Activated CD8-positive, alpha-beta T cell treated with anti-CD3 and anti-CD28 coated beads for 36 hours (primary cell): ENCODE measurements around the gene FGFBP1. TPM values are rescaled to one million over a fixed set of nuclear protein-coding genes. Genes with fewer than 3 reads are reported as not detected.

Source experiments
- ATAC-seq: fragments of 200-7000 bp; cut with Tn5 transposase; one replicate; pipeline ENCODE4 v1.10.0; 2021; ENCODE audit warnings: mild to moderate bottlenecking, moderate library complexity
- CTCF ChIA-PET: fragments of 350-600 bp; sonication (Branson Sonifier 250); formaldehyde crosslinking; loops from one replicate; lab custom pipeline; 2021; ENCODE audit warnings: antibody characterized with exemption; lab: Charles Lee
- POLR2A ChIA-PET: fragments of 350-600 bp; sonication (Branson Sonifier 250); formaldehyde crosslinking; loops from one replicate; lab custom pipeline; 2021; ENCODE audit warnings: antibody characterized with exemption; lab: Charles Lee
- DNase-seq: peaks from one replicate; pipeline ENCODE4 v3.0.0-alpha.2; 2020
- H3K27ac Mint-ChIP-seq: one replicate; pipeline ENCODE4 v1.8.0; 2021; ENCODE audit warnings: mild to moderate bottlenecking, mixed read lengths
- H3K27me3 Mint-ChIP-seq: one replicate; pipeline ENCODE4 v1.8.0; 2021; ENCODE audit warnings: mixed read lengths
- H3K36me3 Mint-ChIP-seq: one replicate; pipeline ENCODE4 v1.8.0; 2021; ENCODE audit warnings: low read depth, mixed read lengths
- H3K4me1 Mint-ChIP-seq: one replicate; pipeline ENCODE4 v1.8.0; 2021; ENCODE audit warnings: low read depth, mixed read lengths
- H3K4me3 Mint-ChIP-seq: one replicate; pipeline ENCODE4 v1.8.0; 2021; ENCODE audit warnings: mild to moderate bottlenecking, moderate library complexity, mixed read lengths
- H3K9me3 Mint-ChIP-seq: one replicate; pipeline ENCODE4 v1.8.0; 2021; ENCODE audit warnings: mixed read lengths
- CTCF ChIP-seq: fragments of 200-600 bp; IDR thresholded peaks from one replicate; pipeline ENCODE4 v1.8.0; 2022; ENCODE audit warnings: antibody characterized with exemption, mild to moderate bottlenecking
- intact Hi-C: fragments of 100-400 bp; cut with micrococcal nuclease; formaldehyde crosslinking; loops from one replicate; pipeline ENCODE4 v1.10.0; 2022
- total RNA-seq, 2 experiments: library from RNA; stranded (reverse); gene quantifications; one replicate each; pipeline ENCODE4 v1.2.3, GENCODE V29; 2021

The FGFBP1 gene
- total RNA-seq, 2 experiments from 2014 or later, result not detected

- ChIA-PET POLR2A (no interaction called here), CTCF (interaction anchor here (1.2 to 9.5 kb wide), 2 partner anchors 16 kb away, joined by 9 to 66 read pairs; no protein-coding TSS in a partner anchor)
- ATAC-seq (no peak), DNase-seq (no peak)
- no peak for TF ChIP-seq CTCF
- Mint-ChIP-seq H3K4me3 (no peak overlapping the region), H3K27ac (no peak overlapping the region), H3K9me3 (no peaks in the 10 kb centered on the region), H3K27me3 (peaks cover 35% of the 10 kb centered on the region), H3K4me1 (peaks cover 5% of the 10 kb centered on the region), H3K36me3 (no peaks in the 10 kb centered on the region)
- intact Hi-C loops, result no loop called here
These were observed 39.6 kb downstream of the FGFBP1 start for GRCh38 chr4:15898902-15899301.

DNA sequence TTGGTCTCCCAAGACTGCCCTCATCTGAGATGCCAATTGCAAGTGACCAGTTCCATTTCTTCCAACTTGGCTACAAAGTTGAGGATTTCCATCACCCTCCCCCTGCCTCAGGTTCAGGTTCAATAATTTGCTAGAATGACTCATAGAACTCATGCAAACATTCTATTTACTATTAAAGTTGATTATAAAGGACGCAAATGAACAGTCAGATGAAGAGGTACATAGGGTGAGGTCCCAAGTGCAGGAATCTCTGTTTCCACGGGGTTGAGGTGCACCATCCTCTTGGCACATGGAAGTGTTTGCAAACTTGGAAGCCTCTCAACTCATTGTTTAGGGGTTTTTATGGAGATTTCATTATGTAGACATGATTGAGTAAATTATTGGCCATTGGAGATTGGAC, 41.0 kb downstream of the FGFBP1 start:
- ChIA-PET CTCF (interaction anchor here (1.2 kb wide), 1 partner anchor 15 kb away, joined by 9 read pairs; no protein-coding TSS in a partner anchor), POLR2A (no interaction called here)
- Mint-ChIP-seq H3K27ac (no peak overlapping the region), H3K27me3 (peaks cover 29% of the 10 kb centered on the region), H3K4me1 (peaks cover 5% of the 10 kb centered on the region), H3K4me3 (no peak overlapping the region), H3K9me3 (no peaks in the 10 kb centered on the region), H3K36me3 (no peaks in the 10 kb centered on the region)
- no peak for TF ChIP-seq CTCF
- no peak for ATAC-seq
- DNase-seq, result no peak
- intact Hi-C loops, result no loop called here

DNA sequence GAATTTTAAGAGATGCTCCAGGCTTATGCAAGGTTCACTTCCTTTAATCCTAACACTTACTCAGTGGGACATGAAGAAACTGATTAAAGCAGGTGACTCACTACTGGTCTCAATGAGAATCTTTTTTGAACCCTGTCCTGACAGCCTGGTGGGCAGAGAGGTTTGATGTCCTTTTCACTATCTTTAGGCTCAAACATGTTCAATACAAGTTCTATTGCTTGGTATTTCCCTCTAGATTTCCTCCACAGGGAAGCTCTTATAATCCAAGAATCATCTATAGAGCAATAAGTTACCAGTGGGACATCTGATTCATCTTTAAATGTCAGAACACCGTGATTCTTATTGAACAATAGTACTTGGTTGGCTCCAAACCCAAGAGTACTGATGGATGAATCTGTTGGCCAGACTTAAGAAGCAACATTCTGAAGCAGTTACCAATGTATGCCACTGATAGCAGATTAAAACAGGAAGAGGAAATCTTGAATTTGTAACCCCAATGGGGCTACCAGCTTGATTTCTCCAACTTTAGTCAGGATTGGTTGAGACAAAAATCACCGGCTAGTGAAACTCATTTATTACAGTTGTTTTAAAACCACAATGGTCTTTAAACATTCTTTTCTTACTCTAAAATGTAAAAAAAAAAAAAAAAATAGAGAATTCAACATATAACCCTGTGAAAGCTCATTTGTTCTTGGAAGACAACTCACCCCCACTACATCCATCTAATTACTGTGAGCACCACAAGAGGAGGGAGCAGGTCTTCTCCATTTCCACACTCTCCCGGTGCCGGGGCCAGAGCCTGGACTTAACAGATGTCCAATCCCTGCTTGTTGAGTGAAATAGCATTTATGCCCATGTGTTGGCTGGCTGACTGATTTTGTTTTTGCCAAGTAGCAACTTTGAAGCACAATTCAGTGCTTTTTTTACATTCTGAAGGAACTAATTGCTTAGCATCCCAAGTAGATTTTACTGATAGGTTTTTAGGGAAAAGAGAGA, 43.3 kb downstream of the FGFBP1 start:
- DNase-seq (no peak), ATAC-seq (no peak)
- Mint-ChIP-seq H3K4me1 (no peaks in the 10 kb centered on the region), H3K36me3 (no peaks in the 10 kb centered on the region), H3K27ac (no peak overlapping the region), H3K4me3 (no peak overlapping the region), H3K27me3 (peaks cover 16% of the 10 kb centered on the region), H3K9me3 (no peaks in the 10 kb centered on the region)
- no peak for TF ChIP-seq CTCF
- ChIA-PET POLR2A (no interaction called here), CTCF (interaction anchor here (0.7 to 3.0 kb wide), 4 partner anchors 12 to 220 kb away, joined by 3 to 21 read pairs (median 3); no protein-coding TSS in a partner anchor)
- intact Hi-C loops, result no loop called here

- ATAC-seq (no peak), DNase-seq (no peak)
- H3K4me1 Mint-ChIP-seq, result no peaks in the 10 kb centered on the region
- no peaks in the 10 kb centered on the region for H3K36me3 Mint-ChIP-seq
- CTCF ChIA-PET, result interaction anchor here (3.0 kb wide), 1 partner anchor 11 kb away, joined by 21 read pairs; no protein-coding TSS in a partner anchor
- intact Hi-C loops, result no loop called here
- peaks cover 10% of the 10 kb centered on the region for H3K27me3 Mint-ChIP-seq
- POLR2A ChIA-PET, result no interaction called here
- no peaks in the 10 kb centered on the region for H3K9me3 Mint-ChIP-seq
- TF ChIP-seq CTCF, result no peak
- no peak overlapping the region for H3K4me3 Mint-ChIP-seq
- H3K27ac Mint-ChIP-seq, result no peak overlapping the region
These were observed 44.1 kb downstream of the FGFBP1 start for GRCh38 chr4:15894393-15894792.

DNA sequence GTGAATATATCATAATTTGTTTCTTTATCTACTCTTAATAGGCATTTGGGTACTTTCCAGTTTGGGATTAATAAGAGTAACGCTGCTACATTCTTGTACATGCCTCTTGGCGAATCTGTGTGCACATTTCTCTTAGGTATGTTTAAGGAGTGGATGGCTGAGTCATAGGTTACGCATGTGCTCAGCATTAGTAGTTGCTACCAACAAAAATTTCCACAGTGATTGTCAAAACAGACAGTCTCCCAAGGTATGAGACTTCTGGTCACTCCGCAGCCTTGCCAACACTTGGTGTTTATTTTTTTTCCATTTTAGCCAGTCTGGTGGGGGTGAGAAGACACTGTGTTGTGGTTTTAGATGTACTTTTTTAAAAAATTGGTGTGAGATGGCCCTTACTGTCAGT, 44.6 kb downstream of the FGFBP1 start:
- no peaks in the 10 kb centered on the region for H3K9me3 Mint-ChIP-seq
- TF ChIP-seq CTCF, result no peak
- intact Hi-C loops, result no loop called here
- ChIA-PET CTCF (interaction anchor here (3.0 kb wide), 1 partner anchor 11 kb away, joined by 21 read pairs; no protein-coding TSS in a partner anchor), POLR2A (no interaction called here)
- DNase-seq, result no peak
- no peaks in the 10 kb centered on the region for H3K4me1 Mint-ChIP-seq
- H3K4me3 Mint-ChIP-seq, result no peak overlapping the region
- no peaks in the 10 kb centered on the region for H3K36me3 Mint-ChIP-seq
- peaks cover 7% of the 10 kb centered on the region for H3K27me3 Mint-ChIP-seq
- no peak overlapping the region for H3K27ac Mint-ChIP-seq
- ATAC-seq, result no peak
